ENCODE measurements around the gene BEST4. TPM values are rescaled to one million over a fixed set of nuclear protein-coding genes. Genes with fewer than 3 reads are reported as not detected.

The BEST4 gene
- total and polyA plus RNA-seq, 2 donors (not counting 1 experiment from before 2014, with no cell fraction given) = 0.30 to 1.3 TPM

DNA sequence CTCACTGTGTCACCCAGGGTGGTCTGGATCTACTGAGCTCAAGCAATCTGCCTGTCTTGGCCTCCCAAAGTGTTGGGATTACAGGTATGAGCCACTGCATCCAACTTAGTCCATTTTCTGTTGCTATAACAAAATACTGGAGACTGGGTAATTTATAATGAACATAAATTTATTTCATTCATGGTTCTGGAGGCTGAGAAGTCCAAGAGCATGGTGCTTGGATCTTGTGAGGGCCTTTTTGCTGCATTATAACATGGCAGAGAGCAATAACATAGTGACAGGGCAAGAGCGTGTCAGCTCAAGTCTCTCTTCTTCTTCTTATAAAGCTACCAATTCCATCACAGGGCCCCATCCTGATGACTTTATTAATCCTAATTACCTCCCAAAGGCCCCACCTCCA lies 52.0 kb downstream of the BEST4 start:
- no CpG with 5 or more reads among the region's 1 CpG for WGBS (ENCODE audit: insufficient coverage)
- ATAC-seq (ENCODE audit: low read depth) (no peak), DNase-seq (no peak)
- Mint-ChIP-seq H3K9me3 (ENCODE audit: insufficient read depth) (no peaks in the 10 kb centered on the region), H3K27ac (no peak overlapping the region), H3K4me3 (no peak overlapping the region), H3K4me1 (peaks cover 22% of the 10 kb centered on the region), H3K27me3 (no peaks in the 10 kb centered on the region)
- Histone ChIP-seq H3K9ac (ENCODE audit: low read length) (no peak overlapping the region), H2AFZ (ENCODE audit: insufficient read depth, low read depth, low read length, poor library complexity, severe bottlenecking) (no peak overlapping the region), H3K36me3 (replicated peaks in 1 of 2; ENCODE audit: control extremely low read depth in 1 of 2, control insufficient read depth in 1 of 2, extremely low read depth in 1 of 2, insufficient read depth in 2 of 2, low read length in 1 of 2) (no peaks in the 10 kb centered on the region), H3K4me3 (ENCODE audit: control extremely low read depth in 1 of 5, extremely low read depth in 1 of 5, insufficient read depth in 1 of 5, low read depth in 2 of 5, low read length in 4 of 5) (no peak overlapping the region), H3K79me2 (ENCODE audit: control insufficient read depth, insufficient read depth, low read length) (peaks cover 7% of the 10 kb centered on the region), H3K27ac (ENCODE audit: low read length in 2 of 2) (no peak overlapping the region), H4K20me1 (ENCODE audit: control insufficient read depth, insufficient read depth, low read length, poor library complexity, severe bottlenecking) (no peaks in the 10 kb centered on the region), H3K27me3 (replicated peaks in 1 of 4; ENCODE audit: control extremely low read depth in 1 of 4, control insufficient read depth in 3 of 4, insufficient read depth in 4 of 4, low read length in 3 of 4) (no peaks in the 10 kb centered on the region), H3K9me3 (ENCODE audit: control extremely low read depth in 1 of 3, control insufficient read depth in 2 of 3, insufficient read depth in 1 of 3, low read length in 2 of 3) (peaks cover 0 to 4% (median 0%) of the 10 kb centered on the region in 3 donors), H3K4me1 (ENCODE audit: control insufficient read depth in 2 of 2, insufficient read depth in 2 of 2, low read length in 2 of 2) (peaks cover 7 to 18% of the 10 kb centered on the region in 2 donors), H3K4me2 (replicated peaks; ENCODE audit: low read depth, low read length, poor library complexity, severe bottlenecking) (no peak overlapping the region)
- intact Hi-C loops (cut with micrococcal nuclease) = loop anchor here (10.0 kb wide), 1 partner anchor 949 kb away; the partner anchor contains the start of genes GPBP1L1 and TMEM69
- ChIA-PET CTCF (interaction anchor here (0.7 to 1.8 kb wide), 2 partner anchors 9 to 39 kb away, joined by 3 to 7 read pairs; no protein-coding TSS in a partner anchor), POLR2A (interaction anchor here (0.6 to 1.4 kb wide), 4 partner anchors 40 to 834 kb away, joined by 3 to 5 read pairs (median 4); no protein-coding TSS in a partner anchor)
- TF ChIP-seq CTCF (IDR thresholded peaks at IDR 0.05) (no peak), EZH2 (IDR thresholded peaks at IDR 0.05; ENCODE audit: borderline replicate concordance, insufficient read depth, low read depth, low read length, poor library complexity, severe bottlenecking) (no peak)

- CTCF ChIA-PET = interaction anchor here (0.7 to 10.4 kb wide), 4 partner anchors 17 to 564 kb away, joined by 3 to 196 read pairs (median 4); partner anchors contain the start of gene PLK3
- Mint-ChIP-seq H3K4me3 (no peak overlapping the region), H3K27me3 (no peaks in the 10 kb centered on the region), H3K4me1 (peaks cover 17% of the 10 kb centered on the region), H3K27ac (no peak overlapping the region), H3K9me3 (ENCODE audit: insufficient read depth) (no peaks in the 10 kb centered on the region)
- Histone ChIP-seq H2AFZ (ENCODE audit: insufficient read depth, low read depth, low read length, poor library complexity, severe bottlenecking) (no peak overlapping the region), H3K9ac (ENCODE audit: low read length) (no peak overlapping the region), H3K4me3 (ENCODE audit: control extremely low read depth in 1 of 5, extremely low read depth in 1 of 5, insufficient read depth in 1 of 5, low read depth in 2 of 5, low read length in 4 of 5) (no peak overlapping the region), H3K27ac (ENCODE audit: low read length in 2 of 2) (no peak overlapping the region), H3K9me3 (ENCODE audit: control extremely low read depth in 1 of 3, control insufficient read depth in 2 of 3, insufficient read depth in 1 of 3, low read length in 2 of 3) (peaks cover 0 to 4% (median 0%) of the 10 kb centered on the region in 3 donors), H3K79me2 (ENCODE audit: control insufficient read depth, insufficient read depth, low read length) (no peaks in the 10 kb centered on the region), H3K36me3 (replicated peaks in 1 of 2; ENCODE audit: control extremely low read depth in 1 of 2, control insufficient read depth in 1 of 2, extremely low read depth in 1 of 2, insufficient read depth in 2 of 2, low read length in 1 of 2) (no peaks in the 10 kb centered on the region), H3K4me1 (ENCODE audit: control insufficient read depth in 2 of 2, insufficient read depth in 2 of 2, low read length in 2 of 2) (peaks cover 12 to 24% of the 10 kb centered on the region in 2 donors), H3K4me2 (replicated peaks; ENCODE audit: low read depth, low read length, poor library complexity, severe bottlenecking) (no peak overlapping the region), H3K27me3 (replicated peaks in 1 of 4; ENCODE audit: control extremely low read depth in 1 of 4, control insufficient read depth in 3 of 4, insufficient read depth in 4 of 4, low read length in 3 of 4) (no peaks in the 10 kb centered on the region), H4K20me1 (ENCODE audit: control insufficient read depth, insufficient read depth, low read length, poor library complexity, severe bottlenecking) (no peaks in the 10 kb centered on the region)
- intact Hi-C loops (cut with micrococcal nuclease) = loop anchor here (5.0 to 10.0 kb wide), 2 partner anchors 759 to 951 kb away; partner anchors contain the start of genes GPBP1L1, TESK2 and TMEM69
- no CpG with 5 or more reads among the region's 1 CpG for WGBS (ENCODE audit: insufficient coverage)
- no peak for TF ChIP-seq CTCF (IDR thresholded peaks at IDR 0.05)
- no peak for TF ChIP-seq EZH2 (IDR thresholded peaks at IDR 0.05; ENCODE audit: borderline replicate concordance, insufficient read depth, low read depth, low read length, poor library complexity, severe bottlenecking)
- DNase-seq (no peak), ATAC-seq (ENCODE audit: low read depth) (no peak)
- POLR2A ChIA-PET = interaction anchor here (0.7 to 1.0 kb wide), 2 partner anchors 20 to 85 kb away, joined by 5 to 7 read pairs; no protein-coding TSS in a partner anchor
Measured at GRCh38 chr1:44733784-44734183, 54.2 kb downstream of the BEST4 start.
